NCI-H146 treated with DMSO at 0.1 percent for 48 hours (cell line): Measurements from ENCODE around the gene LTB4R2.
"Not testable (repeated sequence)": the region's sequence is repeated elsewhere in the genome, so short reads cannot be mapped to it uniquely, and the experiment has no call there.

Source experiments
- DNase-seq: peaks from one replicate; lab custom pipeline; 2025; ENCODE audit not compliant: unreplicated experiment; lab: John Stamatoyannopoulos, UW

LTB4R2 gene

DNA sequence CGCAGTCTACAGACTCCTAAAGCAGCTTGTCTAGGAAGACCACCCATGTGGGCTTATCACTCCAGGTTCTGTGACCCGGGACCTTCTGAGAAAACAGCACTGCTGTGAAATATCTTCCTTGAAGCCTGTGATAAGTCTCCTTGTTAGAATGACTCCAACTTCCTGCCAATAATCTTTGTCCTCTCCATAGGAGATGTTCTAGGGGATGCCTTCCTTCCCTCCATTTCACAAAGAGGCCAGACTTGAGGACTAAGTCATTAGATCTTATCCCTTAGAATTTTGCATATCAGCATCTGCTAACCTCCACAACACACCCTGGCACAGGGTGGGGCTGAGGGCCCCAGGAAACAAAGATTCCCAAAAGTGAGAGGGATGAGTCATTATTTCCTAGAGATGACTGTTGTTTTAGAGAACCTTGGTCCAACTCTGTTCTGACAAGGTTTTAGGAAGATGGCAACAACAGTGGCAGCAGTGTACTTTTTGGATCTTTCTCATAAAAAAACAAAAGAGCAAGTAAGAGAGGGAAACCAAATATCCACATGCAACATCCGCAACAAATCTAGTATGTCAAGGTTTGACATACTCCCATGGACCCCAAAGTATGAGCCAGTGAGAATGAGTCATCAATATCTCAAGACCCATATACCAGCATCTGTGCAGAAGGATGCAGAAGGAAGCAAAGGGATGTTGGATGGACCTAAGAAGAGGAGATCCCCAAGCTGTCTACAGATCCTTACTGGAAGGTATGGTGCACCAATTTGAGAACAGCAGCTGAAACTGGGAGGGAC is 7.4 kb downstream of the LTB4R2 start:
- no peak for DNase-seq

DNA sequence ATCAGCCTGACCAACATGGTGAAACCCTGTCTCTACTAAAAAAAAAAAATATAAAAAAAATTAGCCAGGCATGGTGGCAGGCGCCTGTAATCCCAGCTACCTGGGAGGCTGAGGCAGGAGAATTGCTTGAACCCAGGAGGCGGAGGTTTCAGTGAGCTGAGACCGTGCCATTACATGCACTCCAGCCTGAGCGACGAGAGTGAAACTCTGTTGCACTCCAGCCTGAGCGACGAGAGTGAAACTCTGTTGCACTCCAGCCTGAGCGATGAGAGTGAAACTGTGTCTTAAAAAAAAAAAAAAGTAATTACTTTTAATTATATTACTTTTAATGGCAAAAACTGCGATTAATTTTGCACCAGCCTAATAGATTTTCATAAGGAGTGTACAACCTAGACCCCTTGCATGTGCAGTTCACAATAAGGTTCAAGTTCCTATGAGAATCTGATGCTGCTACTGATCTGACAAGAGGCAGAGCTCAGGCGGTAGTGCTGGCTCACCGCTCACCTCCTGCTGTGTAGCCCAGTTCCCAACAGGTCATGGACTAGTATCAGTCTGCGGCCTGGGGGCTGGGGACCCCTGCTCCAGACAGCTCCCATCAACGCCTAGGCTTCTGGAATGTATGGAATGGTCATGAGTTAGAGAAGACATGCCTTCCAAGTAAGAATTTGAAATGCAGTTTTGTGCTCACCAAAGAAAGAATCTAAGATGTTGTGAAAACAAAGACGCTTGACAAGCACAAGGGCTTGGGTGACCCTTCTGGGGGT is 11.5 kb downstream of the LTB4R2 start:
- DNase-seq = no peak

DNA sequence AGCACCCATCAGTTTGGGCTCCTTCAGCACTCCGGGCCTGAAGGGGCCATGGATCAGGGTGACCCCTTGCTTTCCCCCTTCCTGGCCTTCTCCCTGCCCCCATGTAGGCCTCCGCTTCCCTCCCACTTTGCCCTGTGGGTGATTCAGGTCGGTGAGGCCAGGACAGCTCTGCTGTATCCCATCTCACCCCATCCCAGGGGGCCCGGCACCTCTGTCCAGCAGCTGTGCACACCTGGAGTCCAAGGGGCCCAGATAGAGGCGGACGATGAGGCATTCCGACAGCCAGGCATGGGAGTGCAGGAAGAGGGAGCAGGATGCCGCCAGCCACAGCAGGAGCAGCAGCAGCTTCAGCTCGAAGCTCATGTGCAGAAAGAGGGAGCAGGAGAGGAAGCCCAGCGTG is 12.7 kb downstream of the LTB4R2 start:
- no peak for DNase-seq

DNA sequence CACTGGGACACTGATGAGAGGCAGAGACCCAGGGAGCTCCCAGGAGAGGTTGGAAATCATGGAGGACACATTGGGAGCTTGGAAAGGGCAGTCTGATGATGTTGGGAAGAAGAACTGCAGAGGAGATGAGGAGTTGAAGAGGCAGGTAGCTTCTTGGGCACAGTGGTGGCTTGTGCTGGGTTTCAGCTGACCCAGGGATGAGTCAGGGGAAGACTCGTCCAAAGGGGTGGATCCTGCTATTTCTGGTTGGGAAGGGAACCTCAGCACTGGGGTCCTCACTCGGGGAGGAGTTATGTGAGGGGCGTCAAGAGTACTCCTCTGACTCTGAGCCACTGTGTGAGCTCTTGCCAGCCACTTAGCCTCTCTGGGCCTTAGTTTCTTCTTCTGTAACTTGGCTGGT is 13.4 kb downstream of the LTB4R2 start:
- no peak for DNase-seq

DNA sequence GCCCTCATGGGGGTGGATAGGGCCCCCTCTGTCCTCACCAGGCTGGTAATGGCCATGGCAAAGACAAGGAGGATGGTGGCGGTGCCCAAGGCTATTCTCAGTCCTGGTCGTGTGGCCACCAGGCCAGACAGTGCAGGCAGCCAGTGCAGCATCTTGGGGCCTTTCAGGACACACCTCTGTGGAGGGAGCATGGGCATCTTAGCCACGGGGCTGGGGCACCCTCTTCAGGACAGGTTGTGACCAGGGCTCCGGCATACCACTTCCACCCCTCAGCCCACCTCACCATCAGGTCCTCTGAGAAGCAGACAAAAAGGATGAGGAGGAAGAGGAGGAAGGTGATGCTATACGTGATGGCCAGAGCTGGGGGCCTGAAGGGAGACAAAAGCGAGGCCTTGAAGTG is 14.1 kb downstream of the LTB4R2 start:
- no peak for DNase-seq

DNA sequence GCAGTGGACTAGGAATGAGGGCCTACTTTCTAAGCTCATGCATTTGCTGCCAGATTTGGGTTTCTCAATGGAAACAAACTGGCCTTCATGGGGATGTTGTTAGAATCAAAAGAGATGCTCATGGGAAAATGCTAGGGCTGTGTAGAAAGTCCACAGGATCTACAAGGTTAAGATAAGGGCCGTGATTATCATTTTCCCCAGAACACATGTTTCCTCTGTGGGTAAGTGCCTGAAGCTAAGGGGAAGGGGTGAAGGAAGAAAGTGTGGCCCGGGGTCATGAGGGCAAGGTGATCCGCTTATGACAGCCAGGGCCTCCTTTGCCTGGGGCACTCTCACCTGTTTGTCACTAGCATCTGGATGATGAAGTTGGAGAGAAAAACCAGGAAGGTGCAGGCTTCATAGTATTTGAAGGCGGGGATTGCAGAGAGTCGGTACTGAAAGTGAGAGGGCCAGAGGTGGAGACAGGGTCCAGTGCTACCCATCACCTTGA is 15.1 kb downstream of the LTB4R2 start:
- DNase-seq = no peak

DNA sequence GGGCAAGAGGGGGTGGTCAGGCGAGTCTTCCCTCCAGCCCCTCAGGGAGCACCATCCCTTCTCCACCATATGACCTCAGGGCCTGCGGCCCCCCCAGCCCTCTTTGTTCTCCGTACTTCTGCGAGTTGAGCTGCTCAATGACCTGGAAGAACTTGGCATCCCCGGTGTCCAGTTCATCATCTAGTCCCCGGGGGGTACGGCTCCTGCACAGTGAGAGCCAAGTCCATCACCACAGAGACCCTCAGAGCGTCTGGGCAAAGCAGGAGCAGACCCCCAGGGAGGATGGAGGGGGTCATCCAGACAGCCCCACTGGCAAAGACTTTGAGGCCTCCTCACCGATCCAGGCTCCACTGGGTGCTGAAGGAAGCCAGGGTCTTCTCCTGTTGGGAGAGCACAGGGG is 16.0 kb downstream of the LTB4R2 start:
- no peak for DNase-seq

DNA sequence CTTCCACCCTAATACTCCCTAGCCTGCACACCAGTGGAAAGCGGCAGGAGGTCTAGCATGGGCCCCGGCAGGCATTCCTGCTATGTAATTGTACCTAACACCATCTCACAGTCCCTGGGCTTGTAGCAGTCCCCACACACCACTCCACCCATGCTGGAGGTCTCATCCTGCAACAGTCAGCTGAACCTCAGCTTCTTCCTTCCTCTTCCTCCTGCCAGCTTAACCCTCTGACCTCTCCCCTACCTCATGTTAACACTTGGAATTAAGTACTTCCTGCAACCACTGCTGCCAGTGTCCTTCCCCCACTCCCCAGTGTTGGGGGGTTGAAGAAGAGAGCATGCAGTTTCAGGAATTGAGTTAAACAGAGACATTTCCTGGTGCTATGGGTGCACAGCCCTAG is 17.4 kb downstream of the LTB4R2 start:
- no peak for DNase-seq

DNA sequence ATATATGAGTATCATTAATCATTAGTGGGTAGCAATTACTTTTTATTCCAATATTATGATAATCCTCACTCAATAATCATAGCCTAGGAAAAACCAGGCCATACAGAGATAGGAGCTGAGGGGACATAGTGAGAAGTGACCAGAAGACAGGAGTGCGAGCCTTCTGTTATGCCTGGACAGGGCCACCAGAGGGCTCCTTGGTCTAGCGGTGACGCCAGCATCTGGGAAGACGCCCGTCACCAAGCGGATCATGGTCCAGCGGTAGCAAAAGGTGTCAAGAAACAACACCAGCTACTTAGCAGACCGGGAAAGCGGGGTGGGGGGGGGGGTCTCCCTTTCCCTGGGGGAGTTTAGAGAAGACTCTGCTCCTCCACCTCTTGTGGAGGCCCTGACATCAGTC is 18.0 kb downstream of the LTB4R2 start:
- not testable (repeated sequence) for DNase-seq

DNA sequence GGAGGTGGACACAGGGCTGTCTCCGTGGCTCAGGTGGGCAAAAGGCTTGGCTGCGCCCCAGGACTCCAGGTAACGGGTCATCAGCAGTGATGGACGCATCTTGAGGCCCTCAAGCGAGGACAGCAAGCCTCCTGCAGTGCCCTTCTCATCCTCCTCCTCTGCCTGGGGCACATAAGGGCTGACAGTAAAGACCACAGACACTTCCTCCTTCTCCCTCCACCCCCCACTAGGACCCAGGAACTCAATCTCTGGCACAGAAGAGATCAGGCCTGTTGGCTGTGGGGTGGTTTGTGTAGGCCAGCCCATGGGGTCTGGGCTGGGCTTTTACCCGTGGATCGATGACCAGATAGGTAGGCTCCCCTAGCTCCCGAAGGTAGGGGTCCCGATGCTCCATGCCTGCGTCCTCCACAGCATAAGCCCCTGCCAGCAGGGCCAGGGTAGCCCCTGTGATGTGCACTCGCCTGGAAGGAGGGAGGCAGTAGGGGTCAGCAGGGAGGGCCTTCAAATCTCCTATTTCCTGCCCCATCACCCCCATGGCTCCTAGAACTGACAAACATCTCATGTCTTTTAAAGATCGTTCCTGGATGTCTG is 19.2 kb downstream of the LTB4R2 start:
- no peak for DNase-seq

DNA sequence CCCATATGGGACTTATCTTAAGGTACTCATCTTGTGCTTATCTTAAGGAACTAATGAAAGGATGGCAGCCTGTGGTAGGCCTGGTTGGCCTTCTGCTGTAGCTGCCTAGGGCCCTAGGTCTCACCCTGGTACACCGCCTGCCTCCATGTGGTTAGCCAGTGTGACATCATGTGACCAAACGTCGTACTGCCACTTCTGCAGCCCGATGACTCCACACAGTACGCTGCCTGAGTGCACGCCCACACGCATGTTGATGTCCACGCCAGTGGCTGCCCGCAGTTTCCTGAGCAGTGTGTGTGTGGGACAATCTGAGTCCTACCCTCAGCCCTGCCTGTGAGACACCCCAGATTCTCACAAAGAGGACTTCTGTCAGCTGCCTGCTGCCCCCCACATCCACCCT is 19.8 kb downstream of the LTB4R2 start:
- no peak for DNase-seq

DNA sequence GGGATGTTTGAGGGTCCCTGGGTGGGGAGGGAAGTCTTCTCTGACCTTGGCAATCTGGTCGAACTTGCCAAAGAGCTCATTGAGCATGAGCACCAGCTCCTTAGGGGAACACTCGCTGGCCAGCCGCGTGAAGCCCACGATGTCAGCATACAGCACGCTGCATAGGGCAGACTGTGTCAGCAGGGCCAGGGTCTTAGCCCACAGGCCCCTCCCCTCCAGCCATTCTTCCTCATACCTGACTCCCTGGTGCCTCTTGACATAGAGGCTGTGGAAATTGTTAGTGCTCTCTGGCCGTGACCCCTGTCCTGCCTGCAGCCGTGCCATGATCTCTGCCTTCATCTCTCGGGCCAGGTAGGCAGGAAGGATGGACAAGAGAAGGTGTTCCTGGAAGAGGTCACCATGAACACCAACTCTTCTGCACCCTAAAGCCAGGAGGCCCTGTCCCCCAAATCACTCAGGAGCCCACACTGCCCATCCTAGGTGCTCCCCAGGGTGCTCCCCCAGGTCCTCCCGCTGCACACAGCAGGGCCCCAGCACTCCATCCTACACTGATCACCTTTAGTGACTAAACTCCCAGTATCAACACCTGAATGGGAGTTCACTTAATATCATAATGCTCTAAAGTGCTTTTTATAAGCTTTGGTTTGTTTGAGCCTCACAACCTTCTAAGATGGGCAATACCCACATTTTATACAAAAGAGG is 21.2 kb downstream of the LTB4R2 start:
- DNase-seq = no peak

DNA sequence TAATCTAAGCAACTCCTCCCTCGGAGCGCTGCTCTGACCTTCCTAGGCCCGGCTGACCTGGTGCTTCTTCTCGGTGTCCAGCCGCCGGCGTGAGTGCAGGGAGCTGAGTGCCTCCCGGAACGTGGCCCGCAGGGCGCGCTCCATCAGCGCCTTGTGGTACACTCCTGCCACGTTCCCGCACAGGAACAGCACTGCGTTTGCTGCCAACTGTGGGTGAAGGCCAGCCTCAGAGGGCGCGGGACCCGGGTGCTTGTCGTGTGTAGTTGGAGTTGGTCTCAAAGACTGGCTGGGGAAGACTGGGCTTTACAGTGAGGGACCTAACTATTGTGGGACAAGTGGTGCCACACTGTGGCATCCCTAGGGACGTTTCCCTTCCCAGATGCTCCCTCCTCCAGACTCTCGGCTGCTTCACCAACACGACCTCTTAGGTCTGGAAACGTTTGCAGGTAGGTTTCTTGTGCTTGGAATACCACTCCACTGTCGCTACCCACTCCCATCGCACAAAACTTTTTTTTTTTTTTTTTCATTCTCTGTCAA is 21.9 kb downstream of the LTB4R2 start:
- no peak for DNase-seq

DNA sequence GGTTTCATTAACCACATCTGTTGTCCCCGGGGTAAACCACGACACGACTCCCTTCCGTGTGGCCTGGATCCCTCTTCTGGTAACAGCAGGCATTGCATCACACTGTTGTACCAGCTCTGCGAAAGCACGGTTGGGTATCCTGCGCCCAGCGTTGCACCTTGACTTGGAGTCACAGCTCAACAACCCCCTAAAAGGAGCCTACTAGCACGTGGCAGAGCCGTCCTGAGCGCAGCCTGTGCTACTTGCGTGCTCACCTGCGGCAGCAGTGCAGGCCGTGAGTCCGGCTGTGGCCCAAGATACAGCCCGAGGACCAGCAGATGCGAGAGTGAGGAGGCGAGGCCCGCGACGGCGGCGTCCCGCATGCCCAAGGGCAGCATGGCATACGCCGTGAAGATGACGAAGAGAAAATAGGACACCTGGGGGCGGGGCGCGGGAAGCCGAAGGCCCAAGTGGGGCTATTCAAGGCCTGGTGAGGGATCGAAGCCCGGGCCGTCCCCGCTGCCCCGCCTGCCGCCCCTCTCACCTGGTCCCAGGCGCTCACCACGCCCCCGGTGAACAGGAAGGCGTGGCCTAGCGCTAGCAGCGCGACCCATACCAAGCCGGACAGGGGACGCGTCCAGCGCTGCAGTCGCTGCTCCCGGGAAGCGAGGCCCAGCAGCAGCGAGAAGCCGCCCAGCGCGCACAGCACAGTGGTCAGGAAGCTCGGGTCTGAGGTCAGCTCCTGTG is 22.5 kb downstream of the LTB4R2 start:
- peak; percentile 48 for DNase-seq

DNA sequence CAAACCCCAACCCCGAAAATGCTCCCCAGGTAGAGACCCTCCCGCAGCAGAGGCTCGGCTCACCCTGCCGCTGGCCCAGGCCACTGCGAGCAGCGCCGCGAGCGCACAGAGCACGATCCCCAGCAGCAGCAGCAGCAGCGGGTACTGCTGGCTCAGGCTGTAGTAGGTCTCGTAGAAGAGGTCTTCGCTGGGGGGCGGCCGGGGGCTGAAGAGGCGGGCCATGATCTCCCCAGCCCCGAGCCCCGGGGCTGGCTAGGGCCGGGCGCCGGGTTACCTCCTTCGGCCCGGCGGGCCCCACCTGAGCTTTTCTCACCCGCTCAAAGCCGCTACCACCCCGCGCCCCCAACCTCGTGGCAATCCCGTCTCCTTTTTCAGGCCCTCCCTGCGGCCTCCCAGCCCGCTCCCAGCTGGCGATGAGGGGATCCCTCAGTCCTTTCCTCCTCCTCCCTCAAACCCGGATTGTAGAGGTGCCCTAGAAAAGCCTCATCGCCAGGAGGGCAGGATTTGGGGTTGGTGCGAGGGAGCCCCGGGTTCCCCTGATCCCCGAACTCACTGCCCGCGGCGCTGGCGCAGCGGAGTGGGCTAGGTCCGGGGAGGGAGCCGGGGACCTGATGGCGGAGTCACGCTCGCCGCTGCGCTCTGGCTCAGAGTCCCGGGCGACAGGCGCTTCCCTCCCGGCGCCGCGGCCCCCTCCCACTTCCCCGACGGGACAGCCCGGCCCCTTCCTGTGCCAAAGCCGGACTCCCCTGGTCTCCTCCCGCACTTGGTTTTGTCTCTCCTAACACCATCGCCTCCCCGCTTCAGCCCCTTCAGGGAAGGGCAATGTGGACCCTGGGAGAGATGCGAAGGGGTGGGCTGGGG is 24.7 kb downstream of the LTB4R2 start, which contains the start of gene ADCY4:
ADCY4 (minus strand) TSS at position 641 of the 861 bp plus-strand sequence; CDS start at position 222, 419 bp downstream.
- no peak for DNase-seq

DNA sequence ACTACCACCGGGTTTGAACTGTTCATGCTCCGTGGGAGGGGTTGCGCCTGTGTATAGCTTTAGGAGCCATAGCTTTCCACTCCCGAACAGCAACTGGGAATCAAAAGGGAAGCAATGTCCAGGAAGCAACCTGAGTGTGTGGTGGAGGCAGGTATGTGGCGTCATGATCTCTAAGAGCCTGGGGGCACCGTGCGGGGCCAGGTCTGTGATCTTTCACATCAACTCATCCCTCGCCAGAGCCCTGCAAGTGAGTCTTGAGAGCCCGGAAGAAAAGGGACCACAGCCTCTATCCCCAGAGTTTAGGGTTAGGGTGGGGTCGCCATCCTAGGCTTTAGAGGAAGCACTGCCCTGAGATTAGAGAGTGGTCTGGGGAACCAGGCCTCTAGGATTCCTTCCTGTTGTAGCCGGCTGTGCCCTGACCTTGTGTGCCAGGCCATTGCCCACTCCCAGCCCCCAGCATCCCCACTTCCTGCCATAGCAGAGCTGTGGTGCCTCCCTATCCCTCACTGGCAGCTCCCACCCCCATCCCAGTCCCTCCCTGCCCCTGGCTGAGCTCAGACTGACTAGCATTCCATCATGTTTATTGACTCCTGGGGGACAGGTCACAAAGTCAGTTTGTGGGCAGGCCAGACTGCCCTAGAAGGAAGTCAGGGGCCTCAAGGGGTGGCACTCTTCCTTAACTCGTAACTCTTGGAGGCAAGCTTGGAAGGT is 25.7 kb downstream of the LTB4R2 start:
- no peak for DNase-seq

DNA sequence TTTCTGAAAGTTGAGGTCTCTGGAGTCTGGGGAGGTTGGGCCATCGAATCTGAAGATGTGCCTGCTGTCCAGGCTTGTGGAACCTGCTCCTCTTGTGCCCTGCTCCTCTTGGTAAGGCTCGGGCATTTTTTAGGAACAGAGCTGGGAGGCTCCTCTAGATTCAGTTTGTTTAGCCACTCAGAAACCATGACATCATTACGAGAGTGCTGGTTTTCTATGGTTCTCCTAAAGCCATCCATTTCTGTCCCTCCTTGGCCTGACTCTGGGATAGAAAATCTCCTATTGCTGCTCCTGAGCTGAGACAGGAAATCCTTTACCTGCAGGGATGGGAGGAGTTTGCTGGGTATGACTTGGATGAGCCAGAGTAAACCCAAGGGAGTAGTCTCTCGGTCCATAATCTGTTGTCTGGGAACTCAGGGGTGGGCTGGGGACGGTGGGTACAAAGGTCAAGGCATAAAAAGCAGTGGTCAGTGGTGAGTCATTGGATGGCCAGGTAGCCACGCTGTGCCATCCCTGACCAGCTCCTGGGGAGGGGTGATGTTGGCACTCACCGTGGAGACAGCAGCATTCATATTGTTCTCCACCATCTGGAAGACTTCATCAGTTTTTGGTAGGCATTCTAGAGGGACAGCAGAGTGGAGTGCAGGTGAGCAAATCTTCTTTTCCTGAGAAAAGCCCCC is 27.3 kb downstream of the LTB4R2 start:
- DNase-seq = no peak

DNA sequence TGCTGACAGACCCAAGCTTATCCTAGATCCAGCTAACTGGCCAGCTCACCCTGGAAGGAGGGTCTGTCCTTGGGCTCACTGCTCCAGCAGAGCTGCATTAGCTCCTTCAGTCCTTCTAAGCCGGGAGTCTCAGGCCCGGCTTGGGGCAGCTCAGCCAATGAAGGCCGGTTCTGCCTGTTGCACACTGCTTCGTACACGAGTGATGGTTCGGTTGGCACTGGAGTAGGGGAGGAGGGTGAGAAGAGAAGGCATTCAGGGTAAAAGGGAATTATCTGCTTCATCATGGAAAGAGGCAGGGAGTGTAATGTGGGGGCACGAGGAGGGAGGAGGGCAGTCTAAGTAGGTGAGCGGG is 27.9 kb downstream of the LTB4R2 start:
- DNase-seq = no peak
